ENCODE data around the gene IRF4. TPM values are rescaled to one million over a fixed set of nuclear protein-coding genes. Genes with fewer than 3 reads are reported as not detected.
"Not testable (repeated sequence)": the region's sequence is repeated elsewhere in the genome, so short reads cannot be mapped to it uniquely, and the experiment has no call there.

The IRF4 gene
- total and polyA plus RNA-seq, 2 donors (not counting 1 experiment from before 2014, with no cell fraction given), result 75.7 to 142 TPM

- no peak overlapping the region for H2AFZ ChIP-seq (ENCODE audit: insufficient read depth, low read depth, low read length, poor library complexity, severe bottlenecking)
- TF ChIP-seq EZH2 (IDR thresholded peaks at IDR 0.05; ENCODE audit: borderline replicate concordance, insufficient read depth, low read depth, low read length, poor library complexity, severe bottlenecking) (no peak), CTCF (IDR thresholded peaks at IDR 0.05) (no peak)
- H3K9ac ChIP-seq (ENCODE audit: low read length), result no peak overlapping the region
- CTCF ChIA-PET, result no interaction called here
- ATAC-seq (ENCODE audit: low read depth) (no peak), DNase-seq (no peak)
- Mint-ChIP-seq H3K27me3 (peaks cover 20% of the 10 kb centered on the region), H3K4me3 (no peak overlapping the region), H3K27ac (no peak overlapping the region), H3K4me1 (peaks cover 39% of the 10 kb centered on the region), H3K9me3 (ENCODE audit: insufficient read depth) (no peaks in the 10 kb centered on the region)
- no peaks in the 10 kb centered on the region for H4K20me1 ChIP-seq (ENCODE audit: control insufficient read depth, insufficient read depth, low read length, poor library complexity, severe bottlenecking)
- no peak overlapping the region for H3K27ac ChIP-seq (ENCODE audit: low read length in 2 of 2)
- H3K27me3 ChIP-seq (replicated peaks in 1 of 4; ENCODE audit: control extremely low read depth in 1 of 4, control insufficient read depth in 3 of 4, insufficient read depth in 4 of 4, low read length in 3 of 4), result peaks cover 0 to 2% (median 0%) of the 10 kb centered on the region in 4 experiments
- peaks cover 0 to 27% (median 0%) of the 10 kb centered on the region in 3 donors for H3K9me3 ChIP-seq (ENCODE audit: control extremely low read depth in 1 of 3, control insufficient read depth in 2 of 3, insufficient read depth in 1 of 3, low read length in 2 of 3)
- H3K79me2 ChIP-seq (ENCODE audit: control insufficient read depth, insufficient read depth, low read length), result no peaks in the 10 kb centered on the region
- POLR2A ChIA-PET, result no interaction called here
- H3K36me3 ChIP-seq (replicated peaks in 1 of 2; ENCODE audit: control extremely low read depth in 1 of 2, control insufficient read depth in 1 of 2, extremely low read depth in 1 of 2, insufficient read depth in 2 of 2, low read length in 1 of 2), result no peaks in the 10 kb centered on the region
- WGBS (ENCODE audit: insufficient coverage), result 94% methylated on average over 13 of the region's 13 CpGs
- H3K4me3 ChIP-seq (ENCODE audit: control extremely low read depth in 1 of 5, extremely low read depth in 1 of 5, insufficient read depth in 1 of 5, low read depth in 2 of 5, low read length in 4 of 5), result no peak overlapping the region
- intact Hi-C loops (cut with micrococcal nuclease), result no loop called here
- H3K4me2 ChIP-seq (replicated peaks; ENCODE audit: low read depth, low read length, poor library complexity, severe bottlenecking), result no peak overlapping the region
- peaks cover 25 to 34% of the 10 kb centered on the region in 2 donors for H3K4me1 ChIP-seq (ENCODE audit: control insufficient read depth in 2 of 2, insufficient read depth in 2 of 2, low read length in 2 of 2)
Measured at GRCh38 chr6:369559-370431, 21.8 kb upstream of the IRF4 start.

GRCh38 chr6:370555-370954 lies 21.0 kb upstream of the IRF4 start:
- Histone ChIP-seq H3K27me3 (replicated peaks in 1 of 4; ENCODE audit: control extremely low read depth in 1 of 4, control insufficient read depth in 3 of 4, insufficient read depth in 4 of 4, low read length in 3 of 4) (peaks cover 0 to 2% (median 0%) of the 10 kb centered on the region in 4 experiments), H3K36me3 (replicated peaks in 1 of 2; ENCODE audit: control extremely low read depth in 1 of 2, control insufficient read depth in 1 of 2, extremely low read depth in 1 of 2, insufficient read depth in 2 of 2, low read length in 1 of 2) (no peaks in the 10 kb centered on the region), H3K4me3 (ENCODE audit: control extremely low read depth in 1 of 5, extremely low read depth in 1 of 5, insufficient read depth in 1 of 5, low read depth in 2 of 5, low read length in 4 of 5) (no peak overlapping the region), H2AFZ (ENCODE audit: insufficient read depth, low read depth, low read length, poor library complexity, severe bottlenecking) (no peak overlapping the region), H3K4me2 (replicated peaks; ENCODE audit: low read depth, low read length, poor library complexity, severe bottlenecking) (no peak overlapping the region), H3K27ac (ENCODE audit: low read length in 2 of 2) (no peak overlapping the region), H3K9ac (ENCODE audit: low read length) (no peak overlapping the region), H4K20me1 (ENCODE audit: control insufficient read depth, insufficient read depth, low read length, poor library complexity, severe bottlenecking) (no peaks in the 10 kb centered on the region), H3K79me2 (ENCODE audit: control insufficient read depth, insufficient read depth, low read length) (no peaks in the 10 kb centered on the region), H3K4me1 (ENCODE audit: control insufficient read depth in 2 of 2, insufficient read depth in 2 of 2, low read length in 2 of 2) (peaks cover 18 to 26% of the 10 kb centered on the region in 2 donors), H3K9me3 (ENCODE audit: control extremely low read depth in 1 of 3, control insufficient read depth in 2 of 3, insufficient read depth in 1 of 3, low read length in 2 of 3) (peaks cover 0 to 27% (median 0%) of the 10 kb centered on the region in 3 donors)
- no peak for DNase-seq
- TF ChIP-seq EZH2 (IDR thresholded peaks at IDR 0.05; ENCODE audit: borderline replicate concordance, insufficient read depth, low read depth, low read length, poor library complexity, severe bottlenecking) (no peak), CTCF (IDR thresholded peaks at IDR 0.05) (no peak)
- peaks cover 20% of the 10 kb centered on the region for H3K27me3 Mint-ChIP-seq
- no peak overlapping the region for H3K27ac Mint-ChIP-seq
- peaks cover 32% of the 10 kb centered on the region for H3K4me1 Mint-ChIP-seq
- ATAC-seq (ENCODE audit: low read depth), result no peak
- CTCF ChIA-PET, result no interaction called here
- H3K4me3 Mint-ChIP-seq, result no peak overlapping the region
- POLR2A ChIA-PET, result no interaction called here
- WGBS (ENCODE audit: insufficient coverage), result 79% methylated on average over 6 of the region's 6 CpGs
- no peaks in the 10 kb centered on the region for H3K9me3 Mint-ChIP-seq (ENCODE audit: insufficient read depth)
- intact Hi-C loops (cut with micrococcal nuclease), result no loop called here

- Histone ChIP-seq H3K9me3 (ENCODE audit: control extremely low read depth in 1 of 3, control insufficient read depth in 2 of 3, insufficient read depth in 1 of 3, low read length in 2 of 3) (peaks cover 0 to 27% (median 0%) of the 10 kb centered on the region in 3 donors), H3K4me1 (ENCODE audit: control insufficient read depth in 2 of 2, insufficient read depth in 2 of 2, low read length in 2 of 2) (peaks cover 21 to 24% of the 10 kb centered on the region in 2 donors)
- DNase-seq; H3K27me3 ChIP-seq (replicated peaks in 1 of 4; ENCODE audit: control extremely low read depth in 1 of 4, control insufficient read depth in 3 of 4, insufficient read depth in 4 of 4, low read length in 3 of 4); H3K79me2 ChIP-seq (ENCODE audit: control insufficient read depth, insufficient read depth, low read length); H3K9me3 Mint-ChIP-seq (ENCODE audit: insufficient read depth); H2AFZ ChIP-seq (ENCODE audit: insufficient read depth, low read depth, low read length, poor library complexity, severe bottlenecking); H3K4me3 ChIP-seq (ENCODE audit: control extremely low read depth in 1 of 5, extremely low read depth in 1 of 5, insufficient read depth in 1 of 5, low read depth in 2 of 5, low read length in 4 of 5); H3K27ac Mint-ChIP-seq; H4K20me1 ChIP-seq (ENCODE audit: control insufficient read depth, insufficient read depth, low read length, poor library complexity, severe bottlenecking); intact Hi-C loops (cut with micrococcal nuclease); H3K4me3 Mint-ChIP-seq; H3K36me3 ChIP-seq (replicated peaks in 1 of 2; ENCODE audit: control extremely low read depth in 1 of 2, control insufficient read depth in 1 of 2, extremely low read depth in 1 of 2, insufficient read depth in 2 of 2, low read length in 1 of 2); H3K9ac ChIP-seq (ENCODE audit: low read length); ATAC-seq (ENCODE audit: low read depth); H3K4me2 ChIP-seq (replicated peaks; ENCODE audit: low read depth, low read length, poor library complexity, severe bottlenecking); H3K27ac ChIP-seq (ENCODE audit: low read length in 2 of 2): not testable (repeated sequence)
- POLR2A ChIA-PET, result interaction anchor here (2.2 kb wide), 1 partner anchor 20 kb away, joined by 7 read pairs; no protein-coding TSS in a partner anchor
- H3K27me3 Mint-ChIP-seq, result peaks cover 13% of the 10 kb centered on the region
- CTCF ChIA-PET, result interaction anchor here (1.2 kb wide), 1 partner anchor 31 kb away, joined by 3 read pairs; no protein-coding TSS in a partner anchor
- 87% methylated on average over 2 of the region's 2 CpGs for WGBS (ENCODE audit: insufficient coverage)
- H3K4me1 Mint-ChIP-seq, result peaks cover 25% of the 10 kb centered on the region
Measured at GRCh38 chr6:371851-372250, 19.7 kb upstream of the IRF4 start.

All from B cell (primary cell).